ENCODE measurements around the gene RCN1.
"Not testable (repeated sequence)": the region's sequence is repeated elsewhere in the genome, so short reads cannot be mapped to it uniquely, and the experiment has no call there.

RCN1 gene

GRCh38 chr11:32090545-32091370, at the start of gene RCN1:
RCN1 (plus strand) TSS chr11:32091074; CDS start chr11:32091197, 123 bp downstream.
- peaks cover 8% of the 10 kb centered on the region for H3K36me3 Mint-ChIP-seq (ENCODE audit: low read depth)
- H3K4me3 Mint-ChIP-seq = peak within 1 kb of the TSS; percentile 78
- peak within 1 kb of the TSS; percentile 87 for H3K27ac Mint-ChIP-seq
- H3K9me3 Mint-ChIP-seq = no peaks in the 10 kb centered on the region
- H3K4me1 Mint-ChIP-seq (ENCODE audit: low read depth) = peaks cover 35% of the 10 kb centered on the region
- H3K27me3 Mint-ChIP-seq (ENCODE audit: low read depth) = peaks cover 20% of the 10 kb centered on the region

DNA sequence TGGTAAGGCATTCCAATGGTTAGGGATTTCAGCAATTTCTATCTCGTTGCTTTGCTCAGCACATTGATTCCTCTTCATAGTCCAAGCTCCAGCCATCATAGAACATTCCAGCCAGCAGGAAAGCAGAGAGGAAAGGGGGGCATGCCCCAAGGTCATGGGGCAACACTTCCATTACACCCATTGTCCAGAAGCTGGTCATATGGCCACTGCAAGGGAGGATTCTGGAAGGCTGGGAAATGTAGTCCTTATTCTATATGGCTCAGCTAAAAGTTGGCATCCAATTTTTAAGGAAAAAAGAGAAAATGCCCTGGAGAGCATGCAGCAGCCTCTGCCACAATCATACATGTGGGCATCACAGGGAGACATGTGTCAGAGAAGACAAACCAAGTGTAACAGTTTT, 47.1 kb upstream of the RCN1 start:
- H3K9me3 Mint-ChIP-seq = no peaks in the 10 kb centered on the region
- H3K4me3 Mint-ChIP-seq = no peak overlapping the region
- H3K36me3 Mint-ChIP-seq (ENCODE audit: low read depth) = no peaks in the 10 kb centered on the region
- no peak overlapping the region for H3K27ac Mint-ChIP-seq
- H3K4me1 Mint-ChIP-seq (ENCODE audit: low read depth) = no peaks in the 10 kb centered on the region
- H3K27me3 Mint-ChIP-seq (ENCODE audit: low read depth) = peaks cover 15% of the 10 kb centered on the region

DNA sequence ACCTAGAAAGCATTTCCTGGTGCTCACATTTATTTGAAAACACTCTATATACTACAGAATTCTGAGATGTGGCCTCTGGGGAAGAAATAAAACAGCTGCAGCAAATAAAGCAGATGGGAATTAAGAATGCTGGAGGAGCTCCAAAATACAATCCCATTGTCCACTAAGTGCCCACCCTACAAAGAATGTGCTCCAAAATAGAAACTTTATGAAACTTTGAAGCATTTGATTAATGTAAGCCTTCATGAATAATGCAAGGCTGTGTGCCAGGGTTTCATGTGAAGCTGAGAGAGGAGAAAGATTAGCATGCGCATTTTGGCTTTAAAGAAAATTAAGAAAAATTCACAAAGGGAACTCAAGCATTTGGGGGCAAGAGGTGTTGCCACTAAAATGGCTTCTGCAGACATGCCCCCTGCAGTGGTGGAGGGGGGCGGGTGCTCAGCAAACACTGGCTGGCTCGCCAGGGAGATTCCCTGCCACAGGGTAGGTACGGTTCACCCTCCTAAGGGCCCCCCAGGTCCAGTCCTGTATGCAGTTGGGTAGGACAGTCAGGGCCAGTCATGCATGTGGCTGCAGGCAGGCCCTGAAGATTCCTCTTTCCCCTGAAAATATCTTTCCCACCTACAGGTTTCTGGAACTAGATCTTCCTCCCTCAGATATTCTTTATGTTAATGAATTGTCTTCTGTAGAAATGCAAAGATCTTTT, 46.6 kb upstream of the RCN1 start:
- Mint-ChIP-seq H3K4me3 (no peak overlapping the region), H3K27ac (no peak overlapping the region), H3K4me1 (ENCODE audit: low read depth) (no peaks in the 10 kb centered on the region), H3K27me3 (ENCODE audit: low read depth) (peaks cover 15% of the 10 kb centered on the region), H3K9me3 (no peaks in the 10 kb centered on the region), H3K36me3 (ENCODE audit: low read depth) (no peaks in the 10 kb centered on the region)

GRCh38 chr11:32045456-32045855, 45.4 kb upstream of the RCN1 start:
- Mint-ChIP-seq H3K27me3 (ENCODE audit: low read depth) (peaks cover 15% of the 10 kb centered on the region), H3K4me3 (no peak overlapping the region), H3K36me3 (ENCODE audit: low read depth) (no peaks in the 10 kb centered on the region), H3K27ac (no peak overlapping the region), H3K9me3 (no peaks in the 10 kb centered on the region), H3K4me1 (ENCODE audit: low read depth) (no peaks in the 10 kb centered on the region)

DNA sequence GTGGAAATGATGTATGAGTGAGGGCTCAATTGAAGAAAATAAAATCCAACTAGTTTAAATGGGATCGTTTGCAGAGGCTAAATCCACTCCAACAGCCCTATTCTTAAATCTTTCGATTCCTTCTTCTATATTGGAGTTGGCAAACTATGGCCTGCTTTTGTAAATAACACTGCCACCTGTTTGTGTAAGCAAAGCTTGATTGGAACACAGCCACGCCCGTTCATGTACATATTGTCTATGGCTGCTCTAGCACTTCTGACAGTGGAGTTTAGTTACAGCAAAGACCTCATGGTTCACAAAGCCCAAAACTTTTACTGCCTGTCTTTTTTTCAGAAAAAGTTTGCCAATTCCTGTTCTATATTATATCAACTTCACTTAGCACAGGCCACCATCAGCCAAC, 40.6 kb upstream of the RCN1 start:
- peaks cover 32% of the 10 kb centered on the region for H3K27me3 Mint-ChIP-seq (ENCODE audit: low read depth)
- H3K27ac Mint-ChIP-seq = no peak overlapping the region
- H3K4me3 Mint-ChIP-seq = no peak overlapping the region
- no peaks in the 10 kb centered on the region for H3K9me3 Mint-ChIP-seq
- no peaks in the 10 kb centered on the region for H3K4me1 Mint-ChIP-seq (ENCODE audit: low read depth)
- no peaks in the 10 kb centered on the region for H3K36me3 Mint-ChIP-seq (ENCODE audit: low read depth)

- Mint-ChIP-seq H3K9me3 (no peaks in the 10 kb centered on the region), H3K27me3 (ENCODE audit: low read depth) (peaks cover 44% of the 10 kb centered on the region), H3K4me3 (no peak overlapping the region), H3K27ac (no peak overlapping the region), H3K36me3 (ENCODE audit: low read depth) (no peaks in the 10 kb centered on the region), H3K4me1 (ENCODE audit: low read depth) (no peaks in the 10 kb centered on the region)
These were observed 38.7 kb upstream of the RCN1 start for GRCh38 chr11:32052215-32052614.

DNA sequence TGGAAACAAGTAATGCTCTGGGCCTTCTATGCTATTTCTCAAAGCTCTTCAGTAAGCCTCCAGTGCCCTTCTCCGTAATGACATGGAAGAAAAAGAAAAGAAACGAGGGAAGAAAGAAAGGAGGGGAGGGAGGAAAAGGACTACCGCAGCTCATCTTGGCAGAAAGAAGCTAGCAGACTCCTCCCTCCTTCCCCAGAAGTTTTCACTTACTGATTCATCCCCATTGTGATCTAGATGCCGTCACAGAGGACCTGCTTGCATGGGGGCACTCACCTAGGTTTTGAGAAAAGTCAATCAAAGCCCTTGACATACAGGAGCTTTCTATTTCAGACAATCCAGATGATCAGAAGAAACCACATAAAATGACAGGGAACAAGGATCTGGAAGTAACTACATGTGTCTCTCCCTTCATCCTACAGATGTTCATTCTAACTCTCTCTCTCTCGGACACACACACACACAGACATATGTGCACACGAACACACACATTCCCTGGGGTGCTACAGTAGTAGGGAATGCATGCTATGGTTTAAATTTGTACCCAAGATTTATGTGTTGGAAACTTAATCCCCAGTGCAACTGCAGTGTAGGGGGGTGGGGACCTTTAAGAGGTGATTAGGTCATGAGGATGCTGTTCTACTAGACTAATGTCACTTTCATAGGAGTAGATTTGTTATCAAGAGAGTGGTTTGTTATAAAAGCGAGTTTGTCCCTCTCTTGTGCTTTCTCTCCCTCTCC, 37.6 kb upstream of the RCN1 start:
- Mint-ChIP-seq H3K36me3 (ENCODE audit: low read depth) (no peaks in the 10 kb centered on the region), H3K4me3 (no peak overlapping the region), H3K9me3 (no peaks in the 10 kb centered on the region), H3K27ac (no peak overlapping the region), H3K27me3 (ENCODE audit: low read depth) (peaks cover 53% of the 10 kb centered on the region), H3K4me1 (ENCODE audit: low read depth) (no peaks in the 10 kb centered on the region)

DNA sequence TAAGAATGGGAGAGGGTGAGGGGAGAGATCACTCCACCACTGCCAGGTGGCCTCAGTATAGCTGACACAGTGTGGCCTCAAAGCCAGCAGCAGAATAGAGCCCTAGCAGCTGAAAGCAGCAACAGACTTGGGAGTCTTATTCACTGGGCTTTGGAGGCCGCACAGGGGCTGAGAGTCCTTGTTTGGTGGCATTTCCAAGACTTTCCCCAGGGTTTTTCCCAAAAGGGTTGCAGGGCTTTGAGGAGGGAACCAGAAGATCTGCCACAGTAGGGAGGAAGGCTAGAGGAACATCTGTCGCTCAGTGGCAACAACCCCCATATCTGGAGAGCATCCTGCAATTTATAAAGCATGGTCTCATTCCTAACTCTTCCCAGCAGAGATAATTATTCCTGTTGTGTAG, 35.0 kb upstream of the RCN1 start:
- Mint-ChIP-seq H3K36me3 (ENCODE audit: low read depth) (no peaks in the 10 kb centered on the region), H3K4me1 (ENCODE audit: low read depth) (no peaks in the 10 kb centered on the region), H3K27ac (no peak overlapping the region), H3K27me3 (ENCODE audit: low read depth) (peaks cover 58% of the 10 kb centered on the region), H3K4me3 (no peak overlapping the region), H3K9me3 (no peaks in the 10 kb centered on the region)

GRCh38 chr11:32056438-32056837, 34.4 kb upstream of the RCN1 start:
- no peaks in the 10 kb centered on the region for H3K4me1 Mint-ChIP-seq (ENCODE audit: low read depth)
- H3K9me3 Mint-ChIP-seq = no peaks in the 10 kb centered on the region
- H3K27ac Mint-ChIP-seq = no peak overlapping the region
- H3K4me3 Mint-ChIP-seq = no peak overlapping the region
- no peaks in the 10 kb centered on the region for H3K36me3 Mint-ChIP-seq (ENCODE audit: low read depth)
- peaks cover 55% of the 10 kb centered on the region for H3K27me3 Mint-ChIP-seq (ENCODE audit: low read depth)

GRCh38 chr11:32059686-32060462, 31.0 kb upstream of the RCN1 start:
- no peak overlapping the region for H3K4me3 Mint-ChIP-seq
- H3K27ac Mint-ChIP-seq = no peak overlapping the region
- no peaks in the 10 kb centered on the region for H3K36me3 Mint-ChIP-seq (ENCODE audit: low read depth)
- no peaks in the 10 kb centered on the region for H3K9me3 Mint-ChIP-seq
- no peaks in the 10 kb centered on the region for H3K4me1 Mint-ChIP-seq (ENCODE audit: low read depth)
- H3K27me3 Mint-ChIP-seq (ENCODE audit: low read depth) = peaks cover 37% of the 10 kb centered on the region

- Mint-ChIP-seq H3K9me3 (no peaks in the 10 kb centered on the region), H3K4me3 (no peak overlapping the region), H3K4me1 (ENCODE audit: low read depth) (no peaks in the 10 kb centered on the region), H3K27ac (no peak overlapping the region), H3K36me3 (ENCODE audit: low read depth) (no peaks in the 10 kb centered on the region), H3K27me3 (ENCODE audit: low read depth) (peaks cover 34% of the 10 kb centered on the region)
These were observed 28.3 kb upstream of the RCN1 start for GRCh38 chr11:32062540-32062939.

DNA sequence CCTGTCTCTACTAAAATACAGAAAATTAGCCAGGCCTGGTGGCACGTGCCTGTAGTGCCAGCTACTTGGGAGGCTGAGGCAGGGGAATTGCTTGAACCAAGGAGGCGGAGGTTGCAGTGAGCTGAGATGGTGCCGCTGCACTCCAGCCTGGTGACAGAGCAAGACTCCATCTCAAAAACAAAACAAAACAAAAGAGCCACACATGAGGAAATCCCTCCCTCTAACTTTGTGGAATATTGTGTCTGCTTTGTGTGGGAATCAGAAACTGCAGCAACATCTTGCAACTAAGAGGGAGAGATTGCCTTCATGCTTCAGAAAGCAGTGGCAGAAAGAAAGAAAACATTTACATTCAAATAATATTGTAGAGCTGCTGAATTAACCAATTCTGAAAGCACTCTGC, 27.8 kb upstream of the RCN1 start:
- H3K4me1 Mint-ChIP-seq (ENCODE audit: low read depth); H3K36me3 Mint-ChIP-seq (ENCODE audit: low read depth); H3K27ac Mint-ChIP-seq; H3K9me3 Mint-ChIP-seq; H3K4me3 Mint-ChIP-seq: not testable (repeated sequence)
- H3K27me3 Mint-ChIP-seq (ENCODE audit: low read depth) = peaks cover 30% of the 10 kb centered on the region

DNA sequence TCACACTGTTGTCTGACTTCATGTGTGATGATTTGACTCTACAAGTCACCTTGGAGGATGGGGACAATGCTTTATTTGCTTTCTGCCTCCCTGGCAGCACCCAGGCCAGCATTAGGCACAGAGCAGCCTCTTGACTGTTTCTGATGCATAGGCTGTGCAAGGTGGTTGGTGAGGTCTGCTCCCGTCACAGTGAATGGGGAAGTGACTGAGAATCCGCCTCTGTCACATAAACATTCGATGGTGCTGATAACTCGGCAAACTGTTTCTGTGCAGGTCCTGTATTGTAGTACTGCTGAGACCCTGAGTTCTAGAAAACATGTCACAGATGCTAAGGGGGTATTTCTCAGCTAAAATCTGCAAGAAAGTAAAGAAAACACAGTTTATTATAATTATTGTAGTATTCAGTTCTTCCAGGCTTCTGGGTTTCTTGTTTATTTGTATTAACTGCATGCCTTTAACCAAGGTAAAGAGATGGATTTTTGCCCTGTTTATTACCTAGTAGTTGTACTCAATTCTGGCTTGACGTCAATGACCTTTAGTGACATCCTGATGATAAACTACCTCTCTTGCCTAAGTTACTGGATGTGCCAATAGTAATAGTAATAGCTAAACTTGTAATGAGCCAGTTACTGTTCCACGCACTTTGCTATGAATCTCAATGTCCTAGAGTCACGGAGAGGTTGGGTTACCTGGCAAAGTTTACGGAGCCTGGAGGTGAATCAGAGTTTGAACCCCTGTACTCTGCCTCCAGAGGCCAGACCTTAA, 24.8 kb upstream of the RCN1 start:
- Mint-ChIP-seq H3K9me3 (no peaks in the 10 kb centered on the region), H3K27me3 (ENCODE audit: low read depth) (peaks cover 18% of the 10 kb centered on the region), H3K4me3 (no peak overlapping the region), H3K36me3 (ENCODE audit: low read depth) (no peaks in the 10 kb centered on the region), H3K27ac (no peak overlapping the region), H3K4me1 (ENCODE audit: low read depth) (no peaks in the 10 kb centered on the region)

All from T-helper 1 cell treated with Interleukin-12 subunit alpha and Interleukin-12 subunit beta and Interleukin-4 antibody, amounts not matched to agents 30 μg/mL and 1 μg/mL, for 36 hours (primary cell).